HG02642 (cell line): ENCODE measurements around the gene ABTB1.
"Not testable (repeated sequence)": the region's sequence is repeated elsewhere in the genome, so short reads cannot be mapped to it uniquely, and the experiment has no call there.

Source experiments
- ATAC-seq: cut with Tn5 transposase; IDR thresholded peaks from one replicate; pipeline ENCODE4 v1.9.1; 2021; ENCODE audit warnings: mild to moderate bottlenecking; ENCODE audit not compliant: unreplicated experiment, poor library complexity

ABTB1 gene

DNA sequence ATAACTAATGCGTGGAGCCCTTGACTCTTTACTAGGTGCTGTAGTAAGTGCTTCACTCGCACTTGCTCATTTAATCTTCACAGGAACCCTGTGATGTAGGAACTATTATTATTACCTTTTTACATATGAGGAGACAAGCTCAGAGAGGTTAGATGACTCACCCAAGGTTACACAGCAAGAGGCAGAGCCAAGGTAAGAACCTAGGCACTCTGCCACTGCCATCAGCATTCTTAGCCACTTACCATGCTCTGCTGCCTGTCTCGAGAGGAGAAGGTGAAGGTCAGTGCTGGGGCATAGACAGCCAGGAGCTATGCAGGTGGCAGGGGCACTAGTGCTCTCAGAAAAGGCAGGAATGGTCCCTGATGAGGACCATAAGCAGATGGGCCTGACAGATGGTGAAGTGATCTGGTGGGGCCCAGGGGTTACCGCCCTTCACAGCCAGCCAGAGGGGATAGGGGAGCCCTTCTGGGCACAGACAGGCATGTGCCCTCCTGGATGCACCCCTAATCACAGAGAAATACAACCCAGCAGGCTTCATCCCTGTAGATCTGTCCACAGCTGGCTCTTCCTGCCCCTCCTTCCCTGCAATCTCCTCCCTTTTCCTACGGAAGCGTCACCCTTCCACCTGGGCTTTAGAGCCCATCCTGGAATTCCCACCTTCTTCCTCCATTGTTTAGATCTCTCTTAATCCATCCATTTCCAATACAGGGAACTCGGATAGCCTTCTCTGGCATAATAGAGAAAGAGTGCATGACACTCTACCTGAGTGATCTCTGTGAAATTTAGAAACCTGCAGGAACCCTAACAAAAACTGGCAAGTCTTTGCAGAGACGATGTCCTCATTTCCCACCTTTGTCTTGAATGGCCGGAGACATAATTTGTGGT lies 26.9 kb downstream of the ABTB1 start:
- no peak for ATAC-seq

DNA sequence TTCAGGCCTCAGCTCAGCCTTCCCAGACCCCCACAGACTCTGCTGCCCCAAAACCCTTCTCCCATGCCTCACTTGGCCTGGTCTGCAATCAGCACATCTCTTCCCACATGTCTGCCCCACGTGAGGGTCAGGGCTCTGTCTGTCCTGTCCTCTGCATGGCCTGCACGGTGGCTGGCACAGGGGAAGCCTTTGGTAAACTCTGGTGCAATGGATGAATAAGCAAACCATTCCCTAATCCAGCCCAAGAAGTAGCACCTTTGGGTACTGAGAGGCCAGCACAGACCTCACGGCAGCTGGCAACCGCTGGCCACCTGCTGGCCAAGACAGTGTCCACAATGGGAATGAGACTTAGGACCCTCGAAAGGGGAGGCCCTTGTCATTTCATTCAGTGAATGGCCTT lies 27.7 kb downstream of the ABTB1 start:
- ATAC-seq, result no peak

DNA sequence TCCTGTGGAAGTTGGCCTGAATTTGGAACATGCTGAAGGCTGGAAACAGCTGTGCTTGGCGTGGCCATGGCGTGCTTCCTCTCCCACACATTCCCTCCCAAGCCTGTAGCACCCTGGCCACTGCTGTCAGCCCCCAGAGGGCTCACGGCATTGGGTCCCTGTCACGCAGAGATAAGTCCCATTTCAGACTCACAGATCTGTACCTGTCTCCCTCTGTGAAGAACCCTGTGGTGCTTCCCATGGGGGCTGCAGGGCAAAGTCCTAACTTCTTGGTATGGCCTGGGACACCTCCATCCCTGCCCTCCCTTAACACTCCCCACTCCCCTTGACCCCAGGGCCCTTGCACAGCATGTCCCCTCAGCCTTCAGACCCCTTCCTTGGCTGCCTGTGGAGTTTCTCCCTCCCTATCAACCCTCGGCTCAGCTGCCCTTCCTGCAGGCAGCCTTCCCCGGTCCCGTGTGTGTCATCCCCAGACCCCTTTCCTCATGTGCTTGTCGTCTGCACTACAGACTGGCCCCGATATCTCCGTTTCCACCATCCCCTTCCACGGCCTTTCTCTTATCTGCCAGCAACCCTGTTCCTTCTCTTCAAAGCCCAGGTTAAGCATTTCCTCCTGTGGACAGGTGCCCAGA lies 28.6 kb downstream of the ABTB1 start:
- ATAC-seq, result no peak

DNA sequence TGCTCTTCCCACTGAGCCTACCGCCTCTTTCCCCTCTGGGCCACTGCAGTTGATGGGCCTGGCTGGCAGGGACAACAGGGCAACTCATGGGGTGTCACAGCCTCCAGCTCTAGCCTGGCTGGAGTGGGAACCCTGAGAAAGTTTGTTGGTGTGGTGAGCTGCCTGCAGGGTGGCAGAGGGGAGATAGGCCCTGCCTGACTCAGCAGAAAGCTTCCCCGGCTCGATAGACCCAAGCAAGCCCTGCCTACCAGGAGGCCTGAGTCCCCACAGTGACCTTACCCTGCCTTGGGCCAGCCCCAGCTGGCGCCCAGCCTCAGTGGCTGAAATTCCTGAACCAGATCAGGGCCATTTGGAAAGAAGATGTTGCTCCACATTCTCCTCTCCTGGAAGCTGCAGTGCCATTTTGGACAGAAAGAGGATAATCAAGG lies 29.4 kb downstream of the ABTB1 start:
- ATAC-seq, result no peak

DNA sequence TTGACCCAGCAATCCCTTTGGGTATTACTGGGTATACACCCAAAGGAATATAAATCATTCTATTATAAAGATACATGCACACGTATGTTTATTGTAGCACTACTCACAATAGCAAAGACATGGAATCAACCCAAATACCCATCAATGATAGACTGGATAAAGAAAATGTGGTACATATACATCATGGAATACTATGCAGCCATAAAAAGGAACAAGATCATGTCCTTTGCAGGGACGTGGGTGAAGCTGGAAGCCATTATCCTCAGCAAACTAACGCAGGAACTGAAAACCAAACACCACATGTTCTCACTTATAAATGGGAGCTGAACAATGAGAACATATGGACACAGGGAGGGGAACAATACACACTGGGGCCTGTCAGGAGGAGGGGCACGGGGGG lies 32.1 kb downstream of the ABTB1 start:
- not testable (repeated sequence) for ATAC-seq

- ATAC-seq, result no peak
Observed at GRCh38 chr3:127706312-127706711, 33.6 kb downstream of the ABTB1 start.

GRCh38 chr3:127706785-127707351 lies 34.1 kb downstream of the ABTB1 start:
- ATAC-seq, result no peak

DNA sequence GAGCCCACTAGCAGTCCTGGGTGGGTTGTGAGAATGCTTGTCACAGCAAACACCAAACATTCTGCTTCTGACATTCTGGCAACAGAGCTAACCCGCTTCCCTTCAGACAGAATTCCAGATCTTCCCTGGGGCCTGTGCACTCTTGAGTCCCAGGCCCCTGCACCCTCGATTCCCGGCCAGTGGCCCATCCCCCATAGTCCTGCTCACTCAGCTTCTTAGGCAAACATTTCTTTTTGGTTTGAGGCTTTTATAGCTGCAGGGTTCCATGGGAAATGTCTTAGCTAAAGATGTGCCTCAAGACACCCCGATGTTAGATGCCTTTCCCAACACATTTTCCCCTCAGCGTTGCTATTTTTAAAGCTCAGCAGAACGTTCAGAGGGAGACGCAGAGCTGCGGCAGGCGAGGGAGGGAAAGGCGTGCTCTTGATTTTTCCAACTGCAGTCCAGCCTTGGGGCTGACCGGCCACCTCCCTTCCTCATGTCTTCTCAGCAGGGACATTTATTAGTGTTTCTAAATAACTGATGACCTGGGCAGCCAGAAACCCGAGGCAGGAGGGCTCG lies 35.2 kb downstream of the ABTB1 start:
- ATAC-seq, result no peak

GRCh38 chr3:127708837-127709236 lies 36.1 kb downstream of the ABTB1 start:
- no peak for ATAC-seq

GRCh38 chr3:127709320-127710060 lies 36.7 kb downstream of the ABTB1 start:
- no peak for ATAC-seq

- no peak for ATAC-seq
Observed at GRCh38 chr3:127710155-127710941, 37.6 kb downstream of the ABTB1 start.

DNA sequence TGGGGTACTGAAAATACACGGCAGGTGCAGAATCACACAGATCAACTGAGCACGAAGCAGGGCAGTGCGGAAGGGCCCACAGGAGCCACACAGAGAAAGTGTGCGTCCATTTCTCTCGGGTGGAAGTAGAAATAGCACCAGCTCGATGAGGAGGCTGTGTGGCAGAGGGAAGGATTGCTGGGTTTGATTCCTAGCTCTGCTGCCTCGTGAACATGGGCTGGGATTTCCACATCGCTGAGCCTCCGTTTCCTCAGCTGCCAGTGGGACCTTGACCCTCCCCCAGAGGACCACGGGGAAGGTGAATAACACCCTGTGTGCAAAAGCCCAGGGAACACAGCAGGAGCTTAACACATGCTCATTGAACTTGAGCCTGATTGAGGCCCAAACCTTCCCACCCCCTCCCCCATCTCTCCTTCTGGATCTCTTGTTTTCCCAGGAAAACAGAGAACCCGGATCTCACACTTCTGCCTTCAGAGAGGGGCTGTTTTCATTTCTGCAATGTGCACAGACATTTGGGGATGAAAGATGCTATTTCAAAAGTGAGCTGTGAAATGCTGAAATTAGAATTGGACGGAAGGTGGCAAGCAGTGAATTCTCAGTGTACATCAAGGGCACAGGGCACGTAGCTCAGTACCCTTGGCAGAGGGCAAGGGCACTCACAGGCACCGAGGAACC lies 38.4 kb downstream of the ABTB1 start:
- ATAC-seq, result no peak

- ATAC-seq, result no peak
Observed at GRCh38 chr3:127711896-127712295, 39.1 kb downstream of the ABTB1 start.

DNA sequence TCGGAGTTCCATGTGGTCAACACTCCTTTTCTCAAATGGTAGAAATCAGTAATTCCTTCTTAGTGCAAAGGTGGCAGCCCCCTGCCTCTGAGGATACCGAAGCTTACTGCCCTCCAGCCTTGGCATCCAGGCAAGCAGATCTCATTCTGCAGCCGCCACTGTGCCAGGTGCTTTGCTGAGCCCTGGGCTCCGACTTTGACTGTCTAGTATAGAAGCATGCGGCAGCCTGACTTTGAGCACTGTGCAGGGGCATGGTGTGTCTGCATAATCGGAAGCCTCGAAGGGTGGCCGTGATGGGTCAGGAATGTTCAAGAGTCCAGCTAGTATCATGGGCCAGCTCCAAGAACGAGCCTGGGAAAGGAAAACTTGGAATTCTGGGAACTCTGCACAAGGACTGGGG lies 39.7 kb downstream of the ABTB1 start:
- no peak for ATAC-seq

GRCh38 chr3:127712881-127713771 lies 40.4 kb downstream of the ABTB1 start:
- no peak for ATAC-seq

DNA sequence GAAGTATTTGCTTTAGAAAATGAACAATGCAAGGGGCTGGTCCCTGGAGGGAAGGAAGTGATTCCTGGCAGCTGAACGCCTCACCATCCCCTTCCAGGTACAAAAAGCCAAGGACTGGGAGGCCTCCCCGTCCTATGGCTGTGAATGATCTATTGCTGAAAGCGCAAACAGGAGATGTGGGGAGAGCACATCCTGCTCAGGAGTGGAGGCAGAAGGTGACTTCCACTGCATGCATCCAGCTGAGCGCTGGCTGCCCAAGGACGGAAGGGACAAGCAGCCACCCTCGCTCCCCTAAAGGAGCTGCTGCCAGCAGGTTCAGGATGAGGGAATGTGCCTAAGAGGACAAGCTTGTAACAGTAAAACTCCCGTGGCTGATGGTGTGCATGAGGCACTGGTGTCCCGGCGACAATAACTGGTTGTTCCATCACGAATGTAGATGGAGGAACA lies 41.4 kb downstream of the ABTB1 start:
- ATAC-seq, result no peak

DNA sequence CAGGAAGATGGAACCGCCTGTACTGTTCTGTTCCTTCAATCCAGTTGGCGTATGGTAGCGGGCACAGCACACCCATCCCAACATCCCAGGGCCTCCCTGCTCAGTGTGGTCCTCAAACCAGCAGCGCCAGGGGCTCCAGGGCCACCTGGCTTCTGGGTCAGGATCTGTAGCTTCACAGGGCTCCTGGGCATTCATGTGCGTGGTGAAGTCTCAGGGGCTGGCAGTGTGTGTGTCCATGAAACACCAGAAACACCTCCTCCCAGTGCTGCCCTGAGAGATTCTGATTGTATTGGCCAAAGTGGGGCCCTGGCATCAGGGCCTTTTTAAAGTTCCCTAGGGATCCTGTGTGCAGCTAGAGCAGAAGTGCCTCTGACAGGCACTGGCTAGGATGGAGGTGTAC lies 42.1 kb downstream of the ABTB1 start:
- no peak for ATAC-seq

- no peak for ATAC-seq
Observed at GRCh38 chr3:127715532-127715931, 42.8 kb downstream of the ABTB1 start.
